ENCODE results near the gene ZCCHC4.

Gene ZCCHC4

GRCh38 chr4:25312496-25313200 is at the start of gene ZCCHC4:
Gene ZCCHC4 (plus strand): TSS chr4:25312774. CDS start chr4:25312810, 36 bp downstream.
- DNase-seq (ENCODE audit: low spot score), result peak; percentile 88

GRCh38 chr4:25271866-25272265 is 40.7 kb upstream of the ZCCHC4 start:
- DNase-seq (ENCODE audit: low spot score), result no peak

GRCh38 chr4:25280210-25280609 is 32.4 kb upstream of the ZCCHC4 start:
- DNase-seq (ENCODE audit: low spot score), result no peak

- DNase-seq (ENCODE audit: low spot score), result peak; percentile 29
Observed at GRCh38 chr4:25283948-25284347, 28.6 kb upstream of the ZCCHC4 start.

- DNase-seq (ENCODE audit: low spot score), result no peak
Observed at GRCh38 chr4:25284466-25284865, 28.1 kb upstream of the ZCCHC4 start.

- peak; percentile 51 for DNase-seq (ENCODE audit: low spot score)
Observed at GRCh38 chr4:25290490-25291067, 22.0 kb upstream of the ZCCHC4 start.

- DNase-seq (ENCODE audit: low spot score), result no peak
Observed at GRCh38 chr4:25291158-25291733, 21.3 kb upstream of the ZCCHC4 start.

GRCh38 chr4:25297528-25298242 is 14.9 kb upstream of the ZCCHC4 start:
- no peak for DNase-seq (ENCODE audit: low spot score)

GRCh38 chr4:25299476-25300203 is 12.9 kb upstream of the ZCCHC4 start:
- DNase-seq (ENCODE audit: low spot score), result no peak

- no peak for DNase-seq (ENCODE audit: low spot score)
Observed at GRCh38 chr4:25301471-25301870, 11.1 kb upstream of the ZCCHC4 start.

- DNase-seq (ENCODE audit: low spot score), result no peak
Observed at GRCh38 chr4:25302626-25303025, 9.9 kb upstream of the ZCCHC4 start.

GRCh38 chr4:25303578-25303977 is 9.0 kb upstream of the ZCCHC4 start:
- DNase-seq (ENCODE audit: low spot score), result no peak

- no peak for DNase-seq (ENCODE audit: low spot score)
Observed at GRCh38 chr4:25306518-25307057, 6.0 kb upstream of the ZCCHC4 start.

GRCh38 chr4:25307596-25307995 is 5.0 kb upstream of the ZCCHC4 start:
- DNase-seq (ENCODE audit: low spot score), result no peak

GRCh38 chr4:25308306-25308705 is 4.3 kb upstream of the ZCCHC4 start:
- DNase-seq (ENCODE audit: low spot score), result no peak

GRCh38 chr4:25308761-25309160 is 3.8 kb upstream of the ZCCHC4 start:
- DNase-seq (ENCODE audit: low spot score), result no peak

GRCh38 chr4:25310066-25310802 is 2.3 kb upstream of the ZCCHC4 start:
- no peak for DNase-seq (ENCODE audit: low spot score)

GRCh38 chr4:25310803-25311166 is 1.8 kb upstream of the ZCCHC4 start:
- no peak for DNase-seq (ENCODE audit: low spot score)

- DNase-seq (ENCODE audit: low spot score), result no peak
Observed at GRCh38 chr4:25313201-25313895, 774 bp downstream of the ZCCHC4 start.

GRCh38 chr4:25320336-25320735 is 7.8 kb downstream of the ZCCHC4 start:
- no peak for DNase-seq (ENCODE audit: low spot score)

GRCh38 chr4:25320773-25321172 is 8.2 kb downstream of the ZCCHC4 start:
- no peak for DNase-seq (ENCODE audit: low spot score)

All from HuH-7 (cell line).